22Rv1 (cell line): ENCODE data around the gene MSMO1.

ENCODE experiments used
- H3K27ac ChIP-seq: fragments of 450-650 bp; 2 replicates; pipeline ENCODE4 v1.5.1; 2017
- ZFX ChIP-seq: fragments of 450-650 bp; IDR thresholded peaks from 2 replicates; pipeline ENCODE4 v1.6.1; 2017; ENCODE audit warnings: antibody characterized with exemption, borderline replicate concordance
- TF ChIP-seq, protein P1 (sequence below): fragments of 450-650 bp; IDR thresholded peaks from 2 replicates; pipeline ENCODE4 v1.5.1; 2017; ENCODE audit warnings: mild to moderate bottlenecking

The MSMO1 gene

DNA sequence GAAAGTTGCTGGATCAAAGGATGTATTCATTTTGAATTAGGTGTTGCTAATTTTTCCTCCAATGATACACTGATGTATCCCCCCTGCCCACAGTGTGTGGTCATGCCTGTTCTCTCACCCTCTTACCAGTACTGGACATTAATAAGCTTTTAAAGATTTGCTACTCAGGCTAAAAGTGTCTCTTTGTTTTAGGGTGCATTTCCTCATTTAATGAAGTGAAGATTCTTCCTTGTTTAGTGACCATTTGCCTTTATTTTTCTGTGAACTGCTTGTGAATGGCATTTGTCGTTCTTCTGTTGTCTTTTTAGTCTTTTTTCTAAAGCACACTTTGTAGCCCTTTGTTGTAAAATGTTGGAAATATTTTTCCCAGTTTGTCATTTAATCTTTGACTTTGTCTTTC, 5.0 kb downstream of the MSMO1 start:
- H3K27ac ChIP-seq = peak overlapping the region; percentile 19; the same call in 1 of the 2 replicates
- TF ChIP-seq, protein P1, sequence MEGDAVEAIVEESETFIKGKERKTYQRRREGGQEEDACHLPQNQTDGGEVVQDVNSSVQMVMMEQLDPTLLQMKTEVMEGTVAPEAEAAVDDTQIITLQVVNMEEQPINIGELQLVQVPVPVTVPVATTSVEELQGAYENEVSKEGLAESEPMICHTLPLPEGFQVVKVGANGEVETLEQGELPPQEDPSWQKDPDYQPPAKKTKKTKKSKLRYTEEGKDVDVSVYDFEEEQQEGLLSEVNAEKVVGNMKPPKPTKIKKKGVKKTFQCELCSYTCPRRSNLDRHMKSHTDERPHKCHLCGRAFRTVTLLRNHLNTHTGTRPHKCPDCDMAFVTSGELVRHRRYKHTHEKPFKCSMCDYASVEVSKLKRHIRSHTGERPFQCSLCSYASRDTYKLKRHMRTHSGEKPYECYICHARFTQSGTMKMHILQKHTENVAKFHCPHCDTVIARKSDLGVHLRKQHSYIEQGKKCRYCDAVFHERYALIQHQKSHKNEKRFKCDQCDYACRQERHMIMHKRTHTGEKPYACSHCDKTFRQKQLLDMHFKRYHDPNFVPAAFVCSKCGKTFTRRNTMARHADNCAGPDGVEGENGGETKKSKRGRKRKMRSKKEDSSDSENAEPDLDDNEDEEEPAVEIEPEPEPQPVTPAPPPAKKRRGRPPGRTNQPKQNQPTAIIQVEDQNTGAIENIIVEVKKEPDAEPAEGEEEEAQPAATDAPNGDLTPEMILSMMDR = no peak
- no peak for TF ChIP-seq ZFX

DNA sequence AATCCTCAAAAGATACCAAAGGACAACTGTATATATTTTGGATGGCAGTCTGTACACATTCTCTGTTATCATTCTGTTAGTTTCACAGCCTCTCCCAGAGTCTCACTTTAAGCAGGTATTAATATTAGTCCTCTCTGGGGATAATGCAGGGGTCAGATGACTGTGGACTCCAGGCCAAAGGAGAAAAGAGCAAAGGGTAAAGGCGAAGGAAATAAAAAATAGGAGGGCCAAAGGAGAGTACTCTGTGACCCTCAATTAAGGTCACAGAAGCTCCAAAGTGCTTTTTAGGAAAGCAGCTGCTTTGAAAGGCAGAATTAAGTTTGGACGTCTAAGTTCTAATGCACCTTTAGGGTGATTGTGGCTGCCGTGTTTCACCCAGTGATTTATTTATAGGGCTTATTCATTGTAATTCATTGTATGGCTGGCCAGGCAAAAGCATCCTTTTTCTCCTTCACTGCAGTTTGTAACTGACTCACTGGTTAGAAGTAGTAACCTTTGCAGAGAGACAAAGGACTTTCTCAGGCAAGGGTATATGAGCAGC, 7.8 kb downstream of the MSMO1 start:
- no peak overlapping the region for H3K27ac ChIP-seq

DNA sequence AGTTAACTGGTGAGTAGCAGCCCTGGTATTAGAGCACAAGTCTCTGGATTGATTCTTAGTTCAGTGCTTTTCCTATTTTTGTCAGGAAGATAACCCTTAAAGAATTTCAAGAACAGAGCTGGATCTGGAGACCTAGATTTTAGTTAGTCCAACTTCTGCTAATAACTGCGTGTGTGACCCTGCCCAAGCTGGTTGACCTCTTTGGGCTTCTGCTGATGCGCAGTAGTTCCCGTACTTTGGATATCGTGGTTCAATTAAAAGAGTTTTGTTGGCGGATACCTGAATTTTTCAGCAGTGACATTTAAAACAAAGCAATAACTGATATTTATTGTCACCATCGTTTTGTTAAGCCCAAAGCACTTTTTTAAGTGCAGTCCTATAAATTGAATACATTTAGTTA, 9.3 kb downstream of the MSMO1 start:
- no peak overlapping the region for H3K27ac ChIP-seq
- TF ChIP-seq ZFX = no peak
- TF ChIP-seq, protein P1 = no peak

More for the DNA sequence above, 7.8 kb downstream of the MSMO1 start:
- TF ChIP-seq, protein P1 = no peak
- TF ChIP-seq ZFX = no peak

DNA sequence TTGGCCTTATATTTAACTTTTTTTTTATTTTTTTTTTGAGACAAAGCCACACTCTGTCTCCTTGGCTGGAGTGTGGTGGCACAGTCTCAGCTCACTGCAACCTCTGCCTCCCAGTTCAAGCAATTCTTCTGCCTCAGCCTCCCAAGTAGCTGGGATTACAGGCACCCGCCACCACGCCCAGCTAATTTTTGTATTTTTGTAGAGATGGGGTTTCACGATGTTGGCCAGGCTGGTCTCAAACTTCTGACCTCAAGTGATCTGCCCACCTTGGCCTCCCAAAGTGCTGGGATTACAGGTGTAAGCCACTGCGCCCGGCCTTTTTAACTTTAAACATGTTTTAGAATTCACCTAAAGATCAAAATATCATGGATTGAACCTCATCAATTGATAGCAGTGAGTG, 14.9 kb downstream of the MSMO1 start:
- peak overlapping the region; percentile 14; the same call in 1 of the 2 replicates for H3K27ac ChIP-seq

DNA sequence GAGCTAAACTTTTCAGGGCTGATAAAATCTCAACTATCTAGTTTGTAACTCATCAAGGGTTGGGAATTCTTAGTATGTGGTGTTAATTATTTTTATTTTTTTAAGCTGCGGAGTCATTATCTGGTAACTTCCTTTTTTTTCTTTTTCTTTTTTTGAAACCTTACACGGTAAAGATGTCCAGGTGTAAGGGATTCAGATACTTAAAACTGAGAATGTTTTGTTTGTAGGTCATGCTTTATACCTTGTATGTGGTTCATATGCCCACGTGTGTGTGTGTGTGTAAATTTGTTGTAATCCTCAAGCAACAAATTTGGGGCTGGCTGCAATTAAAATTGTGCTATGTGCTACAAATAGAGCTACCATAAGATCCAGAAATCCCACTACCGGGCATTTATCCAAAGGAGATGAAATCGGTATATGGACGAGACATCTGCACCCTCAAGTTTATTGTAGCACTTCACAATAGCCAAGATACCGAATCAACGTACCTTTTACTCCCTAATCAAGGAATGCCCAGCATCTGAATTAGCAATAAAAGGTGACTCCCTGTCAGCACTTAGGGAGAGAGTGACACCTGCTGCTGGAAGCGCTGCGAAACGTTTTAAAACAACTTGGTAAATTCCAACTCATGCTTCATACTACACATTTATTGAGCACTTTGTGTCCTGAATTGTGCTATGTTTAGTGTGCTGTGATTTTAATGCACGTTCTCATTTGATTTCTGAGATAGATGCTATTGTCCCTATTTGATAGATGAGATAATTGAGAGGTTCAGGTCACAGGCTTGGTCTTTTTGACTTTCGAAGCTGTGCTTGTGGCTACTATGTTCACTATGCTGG, 16.1 kb downstream of the MSMO1 start:
- peak overlapping the region; percentile 14; the same call in 1 of the 2 replicates for H3K27ac ChIP-seq
- TF ChIP-seq, protein P1 = peak; percentile 48
- TF ChIP-seq ZFX = no peak

DNA sequence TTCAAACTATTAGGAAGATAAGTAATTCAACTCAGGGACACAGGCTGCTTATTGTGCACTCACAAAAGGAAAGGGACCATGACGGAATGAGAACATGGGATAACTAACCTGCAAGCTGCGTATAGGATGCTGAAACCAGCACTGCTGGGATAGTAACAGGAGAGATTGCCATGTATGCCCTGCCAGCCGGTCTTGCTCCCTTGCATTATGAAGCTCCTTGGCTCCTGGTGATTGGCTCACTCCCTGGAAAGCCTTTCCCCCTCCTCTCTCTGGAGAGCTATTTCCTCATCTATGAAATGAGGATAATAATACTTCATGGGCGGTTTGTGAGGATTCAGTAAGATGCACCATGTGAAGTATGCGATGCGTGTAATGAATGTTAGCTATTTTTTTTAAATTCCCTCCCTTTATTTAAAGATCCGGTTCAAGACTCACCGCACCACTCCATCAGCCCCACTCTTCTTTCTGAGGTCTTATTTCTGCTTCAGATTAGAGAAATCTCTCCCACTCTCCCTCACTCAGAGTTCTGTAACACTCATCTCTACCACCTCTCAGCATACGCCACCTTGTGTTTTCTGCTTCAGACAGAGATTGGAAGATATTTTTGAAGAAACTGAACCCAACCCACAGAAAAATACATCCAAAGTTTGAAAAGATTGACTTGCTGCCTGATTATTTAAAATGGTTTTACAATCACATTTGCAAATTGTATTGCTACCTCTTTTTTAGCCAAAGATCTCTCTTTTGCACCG, 18.4 kb downstream of the MSMO1 start:
- no peak overlapping the region for H3K27ac ChIP-seq
- TF ChIP-seq ZFX = no peak
- TF ChIP-seq, protein P1 = no peak

DNA sequence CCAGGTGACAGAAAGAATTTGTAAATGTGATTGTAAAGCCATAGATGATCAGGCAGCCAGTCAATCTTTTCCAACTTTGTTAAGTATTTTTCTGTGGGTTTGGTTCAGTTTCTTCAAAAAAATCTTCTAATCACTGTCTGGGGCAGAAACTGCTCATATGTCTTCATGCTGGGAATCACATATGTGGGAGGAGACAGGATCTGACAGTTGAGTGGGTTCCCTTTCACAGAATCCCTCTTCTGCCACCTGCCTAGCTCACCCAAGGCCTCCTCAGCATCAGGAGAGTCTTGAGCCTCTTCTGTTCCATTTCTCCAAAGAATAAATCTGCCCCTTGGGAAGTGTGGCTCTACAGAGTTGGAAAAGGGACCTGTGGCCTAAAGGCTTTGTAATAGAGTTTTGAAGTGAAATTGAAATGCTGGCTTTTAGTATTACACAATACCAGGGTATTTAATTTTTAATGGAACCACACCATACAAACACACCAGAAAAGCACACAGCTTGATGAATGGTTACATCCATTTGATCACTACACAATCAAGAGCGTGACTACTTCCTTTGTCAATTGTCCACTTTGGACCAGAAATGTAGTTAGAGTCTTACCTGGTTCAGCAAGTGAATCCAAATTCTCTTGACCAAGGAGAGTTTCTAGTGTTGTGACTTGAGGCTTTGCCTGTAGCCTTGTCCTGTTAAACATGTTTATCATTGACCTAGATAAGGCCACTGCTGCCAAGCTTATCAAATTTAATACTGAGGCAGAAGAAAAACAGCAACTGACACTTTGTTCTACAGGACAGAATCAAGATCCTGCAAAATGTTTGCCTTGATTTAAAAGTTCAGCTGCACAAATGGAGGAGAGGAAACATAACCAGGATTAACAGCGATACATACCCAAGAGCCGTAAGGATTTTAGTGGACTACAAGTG, 20.4 kb downstream of the MSMO1 start:
- no peak overlapping the region for H3K27ac ChIP-seq
- TF ChIP-seq, protein P1 = no peak
- TF ChIP-seq ZFX = no peak
